IMR-90 (cell line): ENCODE results near the gene ITIH5.

Experiments
- BHLHE40 ChIP-seq: fragments of 150-350 bp; IDR thresholded peaks from 2 replicates; pipeline ENCODE4 v1.6.1; 2016; ENCODE audit warnings: mild to moderate bottlenecking, low read depth, low read length
- CEBPB ChIP-seq: IDR thresholded peaks from 2 replicates; pipeline ENCODE4 v1.6.1; 2012; ENCODE audit warnings: low read depth, low read length, improper control_type of control experiment
- FOS ChIP-seq: fragments of 150-350 bp; IDR thresholded peaks from 2 replicates; pipeline ENCODE4 v1.6.1; 2016; ENCODE audit warnings: low read depth, low read length
- MAFK ChIP-seq: IDR thresholded peaks from 2 replicates; pipeline ENCODE4 v1.6.1; 2012; ENCODE audit warnings: low read depth, low read length, improper control_type of control experiment
- MXI1 ChIP-seq: IDR thresholded peaks from 2 replicates; pipeline ENCODE4 v1.6.1; 2012; ENCODE audit warnings: low read depth, mild to moderate bottlenecking, low read length, moderate library complexity, borderline replicate concordance
- NFE2L2 ChIP-seq: fragments of 150-350 bp; IDR thresholded peaks from 2 replicates; pipeline ENCODE4 v1.6.1; 2016; ENCODE audit warnings: low read depth, mild to moderate bottlenecking, low read length
- POLR2A ChIP-seq: IDR thresholded peaks from 2 replicates; pipeline ENCODE4 v1.6.1; 2012; ENCODE audit warnings: mild to moderate bottlenecking, low read depth, low read length
- RAD21 ChIP-seq: IDR thresholded peaks from 2 replicates; pipeline ENCODE4 v1.6.1; 2012; ENCODE audit warnings: low read length, improper control_type of control experiment
- RCOR1 ChIP-seq: IDR thresholded peaks from 2 replicates; pipeline ENCODE4 v1.6.1; 2012; ENCODE audit warnings: mild to moderate bottlenecking, low read length, improper control_type of control experiment; ENCODE audit not compliant: insufficient replicate concordance
- RFX5 ChIP-seq: IDR thresholded peaks from 2 replicates; pipeline ENCODE4 v1.8.0; 2012; ENCODE audit warnings: low read depth, mild to moderate bottlenecking, low read length, moderate library complexity
- SMC3 ChIP-seq: fragments of 150-350 bp; IDR thresholded peaks from 2 replicates; pipeline ENCODE4 v1.6.1; 2016; ENCODE audit warnings: low read depth, mild to moderate bottlenecking, antibody characterized with exemption, low read length, moderate library complexity
- TF ChIP-seq, protein P1 (sequence below): conservative IDR thresholded peaks from 2 replicates; pipeline ENCODE4 v1.5.1; 2012; ENCODE audit warnings: mild to moderate bottlenecking, low read depth, low read length, improper control_type of control experiment
- TF ChIP-seq, protein P2 (sequence below): fragments of 150-350 bp; IDR thresholded peaks from 2 replicates; pipeline ENCODE4 v1.6.1; 2016; ENCODE audit warnings: low read depth, mild to moderate bottlenecking, low read length, moderate library complexity, borderline replicate concordance

DNA sequence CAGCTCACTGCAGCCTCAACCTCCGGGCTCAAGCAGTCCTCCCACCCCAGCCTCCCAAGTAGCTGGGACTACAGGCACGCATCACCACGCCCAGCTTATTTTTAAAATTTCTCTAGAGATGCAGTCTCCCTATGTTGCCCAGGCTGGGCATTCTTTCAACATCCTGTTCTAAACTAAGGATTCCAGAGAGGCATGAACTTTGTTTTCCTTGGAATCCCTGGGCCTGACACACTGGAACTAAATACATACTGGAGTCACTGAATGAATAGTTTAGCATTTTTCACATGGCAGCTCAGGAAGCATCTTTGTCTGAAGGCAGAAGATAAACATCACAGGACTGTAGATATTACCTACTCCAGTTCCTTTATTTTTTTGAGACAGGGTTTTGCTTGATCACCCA, 108.7 kb downstream of the ITIH5 start:
- TF ChIP-seq MAFK (no peak), POLR2A (no peak), RCOR1 (no peak), BHLHE40 (no peak), RAD21 (no peak), MXI1 (no peak), CEBPB (no peak), FOS (no peak), NFE2L2 (no peak), SMC3 (no peak), RFX5 (no peak)
- TF ChIP-seq, protein P1, sequence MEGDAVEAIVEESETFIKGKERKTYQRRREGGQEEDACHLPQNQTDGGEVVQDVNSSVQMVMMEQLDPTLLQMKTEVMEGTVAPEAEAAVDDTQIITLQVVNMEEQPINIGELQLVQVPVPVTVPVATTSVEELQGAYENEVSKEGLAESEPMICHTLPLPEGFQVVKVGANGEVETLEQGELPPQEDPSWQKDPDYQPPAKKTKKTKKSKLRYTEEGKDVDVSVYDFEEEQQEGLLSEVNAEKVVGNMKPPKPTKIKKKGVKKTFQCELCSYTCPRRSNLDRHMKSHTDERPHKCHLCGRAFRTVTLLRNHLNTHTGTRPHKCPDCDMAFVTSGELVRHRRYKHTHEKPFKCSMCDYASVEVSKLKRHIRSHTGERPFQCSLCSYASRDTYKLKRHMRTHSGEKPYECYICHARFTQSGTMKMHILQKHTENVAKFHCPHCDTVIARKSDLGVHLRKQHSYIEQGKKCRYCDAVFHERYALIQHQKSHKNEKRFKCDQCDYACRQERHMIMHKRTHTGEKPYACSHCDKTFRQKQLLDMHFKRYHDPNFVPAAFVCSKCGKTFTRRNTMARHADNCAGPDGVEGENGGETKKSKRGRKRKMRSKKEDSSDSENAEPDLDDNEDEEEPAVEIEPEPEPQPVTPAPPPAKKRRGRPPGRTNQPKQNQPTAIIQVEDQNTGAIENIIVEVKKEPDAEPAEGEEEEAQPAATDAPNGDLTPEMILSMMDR, result no peak
- TF ChIP-seq, protein P2, sequence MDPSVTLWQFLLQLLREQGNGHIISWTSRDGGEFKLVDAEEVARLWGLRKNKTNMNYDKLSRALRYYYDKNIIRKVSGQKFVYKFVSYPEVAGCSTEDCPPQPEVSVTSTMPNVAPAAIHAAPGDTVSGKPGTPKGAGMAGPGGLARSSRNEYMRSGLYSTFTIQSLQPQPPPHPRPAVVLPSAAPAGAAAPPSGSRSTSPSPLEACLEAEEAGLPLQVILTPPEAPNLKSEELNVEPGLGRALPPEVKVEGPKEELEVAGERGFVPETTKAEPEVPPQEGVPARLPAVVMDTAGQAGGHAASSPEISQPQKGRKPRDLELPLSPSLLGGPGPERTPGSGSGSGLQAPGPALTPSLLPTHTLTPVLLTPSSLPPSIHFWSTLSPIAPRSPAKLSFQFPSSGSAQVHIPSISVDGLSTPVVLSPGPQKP, result no peak
